Neural progenitor cell (in vitro differentiated cells): ENCODE data around the gene MGAT3. TPM values are rescaled to one million over a fixed set of nuclear protein-coding genes. Genes with fewer than 3 reads are reported as not detected.
"Not testable (repeated sequence)": the region's sequence is repeated elsewhere in the genome, so short reads cannot be mapped to it uniquely, and the experiment has no call there.

ENCODE experiments used
- DNase-seq: peaks from one replicate; pipeline ENCODE4 v3.0.0-alpha.2; 2016; ENCODE audit warnings: low spot score
- H2AFZ ChIP-seq: fragments of 200-600 bp; sonication (generic); replicated peaks from 2 replicates; pipeline ENCODE4 v1.6.1; 2016; ENCODE audit warnings: antibody characterized with exemption
- H3F3A ChIP-seq: fragments of 200-600 bp; sonication (generic); 2 replicates; pipeline ENCODE4 v1.6.1; 2016; ENCODE audit warnings: antibody characterized with exemption, low read depth
- H3K27ac ChIP-seq: fragments of 200-600 bp; sonication (generic); 2 replicates; pipeline ENCODE4 v1.5.1; 2016; ENCODE audit warnings: mild to moderate bottlenecking
- H3K27me3 ChIP-seq: fragments of 200-600 bp; sonication (generic); 2 replicates; pipeline ENCODE4 v1.6.1; 2016; ENCODE audit warnings: mild to moderate bottlenecking, moderate library complexity
- H3K36me3 ChIP-seq: fragments of 200-600 bp; sonication (generic); 2 replicates; pipeline ENCODE4 v1.5.1; 2016
- H3K4me1 ChIP-seq: fragments of 200-600 bp; sonication (generic); 2 replicates; pipeline ENCODE4 v1.6.1; 2016; ENCODE audit warnings: mixed run types
- H3K4me2 ChIP-seq: fragments of 200-600 bp; sonication (generic); 2 replicates; pipeline ENCODE4 v1.6.1; 2016
- H3K4me3 ChIP-seq: fragments of 200-600 bp; sonication (generic); 2 replicates; pipeline ENCODE4 v1.5.1; 2016
- H3K79me2 ChIP-seq: fragments of 200-600 bp; sonication (generic); 2 replicates; pipeline ENCODE4 v1.6.1; 2016; ENCODE audit warnings: low read depth
- H3K9ac ChIP-seq: fragments of 200-600 bp; sonication (generic); 2 replicates; pipeline ENCODE4 v1.6.1; 2016
- H3K9me3 ChIP-seq: fragments of 200-600 bp; sonication (generic); 2 replicates; pipeline ENCODE4 v1.5.1; 2016; ENCODE audit warnings: low read depth
- H4K20me1 ChIP-seq: fragments of 200-600 bp; sonication (generic); 2 replicates; pipeline ENCODE4 v1.6.1; 2016; ENCODE audit warnings: low read depth
- H3K27ac Mint-ChIP-seq: 3 replicates; pipeline ENCODE4 v1.8.0; 2021; ENCODE audit warnings: mixed read lengths
- H3K27me3 Mint-ChIP-seq: 2 replicates; pipeline ENCODE4 v1.8.0; 2022; ENCODE audit warnings: low read depth, mild to moderate bottlenecking, inconsistent platforms, moderate library complexity, mixed read lengths; ENCODE audit not compliant: insufficient read depth
- H3K36me3 Mint-ChIP-seq: 3 replicates; pipeline ENCODE4 v1.8.0; 2021; ENCODE audit warnings: mixed read lengths
- H3K4me1 Mint-ChIP-seq: 3 replicates; pipeline ENCODE4 v1.8.0; 2021; ENCODE audit warnings: mixed read lengths
- H3K4me3 Mint-ChIP-seq: 3 replicates; pipeline ENCODE4 v1.8.0; 2021; ENCODE audit warnings: mild to moderate bottlenecking, moderate library complexity, mixed read lengths
- H3K9me3 Mint-ChIP-seq: 3 replicates; pipeline ENCODE4 v1.8.0; 2020; ENCODE audit warnings: mixed read lengths
- EZH2 ChIP-seq: fragments of 200-600 bp; sonication (generic); IDR thresholded peaks from 2 replicates; pipeline ENCODE4 v1.6.1; 2017; ENCODE audit warnings: antibody characterized with exemption, mild to moderate bottlenecking, moderate library complexity
- EZH2phosphoT487 ChIP-seq: fragments of 200-600 bp; sonication (generic); IDR thresholded peaks from 2 replicates; pipeline ENCODE4 v1.6.1; 2017; ENCODE audit warnings: antibody characterized with exemption
- total RNA-seq: library from RNA; depleted of rRNA; stranded (reverse); fragments of >200 nt; gene quantifications from 2 replicates; pipeline ENCODE4 v1.2.3, GENCODE V29; 2015; ENCODE audit warnings: low replicate concordance
- TF ChIP-seq, protein P1 (sequence below): fragments of 200-600 bp; sonication (generic); IDR thresholded peaks from 2 replicates; pipeline ENCODE4 v1.5.1; 2017; ENCODE audit warnings: antibody characterized with exemption, mild to moderate bottlenecking

MGAT3 gene
- total RNA-seq, 1 donor from 2014 or later: 7.5 TPM

DNA sequence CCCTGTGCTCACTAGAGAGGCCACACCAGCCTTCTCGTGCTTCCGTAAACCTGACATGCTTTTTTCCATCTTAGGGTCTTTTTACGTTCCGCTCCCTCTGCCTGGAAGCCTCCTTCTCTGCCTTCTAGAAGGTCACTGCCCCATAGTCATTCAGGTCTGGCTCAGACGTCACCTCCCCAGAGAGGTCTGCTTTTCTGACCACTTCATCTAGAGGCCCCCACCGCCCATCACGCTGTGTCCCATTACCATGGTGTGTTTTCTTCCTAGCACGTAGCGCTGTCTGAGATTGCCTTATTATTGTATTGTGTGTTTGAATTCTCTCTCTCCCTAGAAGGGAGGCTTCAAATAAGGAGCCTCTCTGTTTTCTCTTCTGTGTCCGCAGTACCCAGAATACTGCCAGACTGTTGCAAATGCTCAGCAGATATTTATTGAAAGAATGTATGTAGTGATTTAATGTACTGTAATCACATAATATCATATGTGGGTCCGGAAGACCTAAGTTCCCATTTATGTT is 47.2 kb upstream of the MGAT3 start:
- Histone ChIP-seq H3K79me2 (peaks cover 31% of the 10 kb centered on the region), H3K27ac (no peak overlapping the region), H3K36me3 (no peaks in the 10 kb centered on the region), H3K4me3 (no peak overlapping the region), H2AFZ (no peak overlapping the region), H3F3A (no peaks in the 10 kb centered on the region), H3K4me1 (peaks cover 6% of the 10 kb centered on the region), H3K4me2 (no peak overlapping the region), H3K9me3 (no peaks in the 10 kb centered on the region), H3K27me3 (no peaks in the 10 kb centered on the region), H3K9ac (no peak overlapping the region), H4K20me1 (peaks cover 26% of the 10 kb centered on the region)
- no peaks in the 10 kb centered on the region for H3K27me3 Mint-ChIP-seq
- TF ChIP-seq, protein P1, sequence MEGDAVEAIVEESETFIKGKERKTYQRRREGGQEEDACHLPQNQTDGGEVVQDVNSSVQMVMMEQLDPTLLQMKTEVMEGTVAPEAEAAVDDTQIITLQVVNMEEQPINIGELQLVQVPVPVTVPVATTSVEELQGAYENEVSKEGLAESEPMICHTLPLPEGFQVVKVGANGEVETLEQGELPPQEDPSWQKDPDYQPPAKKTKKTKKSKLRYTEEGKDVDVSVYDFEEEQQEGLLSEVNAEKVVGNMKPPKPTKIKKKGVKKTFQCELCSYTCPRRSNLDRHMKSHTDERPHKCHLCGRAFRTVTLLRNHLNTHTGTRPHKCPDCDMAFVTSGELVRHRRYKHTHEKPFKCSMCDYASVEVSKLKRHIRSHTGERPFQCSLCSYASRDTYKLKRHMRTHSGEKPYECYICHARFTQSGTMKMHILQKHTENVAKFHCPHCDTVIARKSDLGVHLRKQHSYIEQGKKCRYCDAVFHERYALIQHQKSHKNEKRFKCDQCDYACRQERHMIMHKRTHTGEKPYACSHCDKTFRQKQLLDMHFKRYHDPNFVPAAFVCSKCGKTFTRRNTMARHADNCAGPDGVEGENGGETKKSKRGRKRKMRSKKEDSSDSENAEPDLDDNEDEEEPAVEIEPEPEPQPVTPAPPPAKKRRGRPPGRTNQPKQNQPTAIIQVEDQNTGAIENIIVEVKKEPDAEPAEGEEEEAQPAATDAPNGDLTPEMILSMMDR: no peak
- TF ChIP-seq EZH2: no peak
- TF ChIP-seq EZH2phosphoT487: no peak
- H3K9me3 Mint-ChIP-seq: no peaks in the 10 kb centered on the region
- no peak overlapping the region for H3K27ac Mint-ChIP-seq
- no peak overlapping the region for H3K4me3 Mint-ChIP-seq
- DNase-seq: no peak
- H3K4me1 Mint-ChIP-seq: peaks cover 21% of the 10 kb centered on the region
- H3K36me3 Mint-ChIP-seq: peaks cover 2% of the 10 kb centered on the region

DNA sequence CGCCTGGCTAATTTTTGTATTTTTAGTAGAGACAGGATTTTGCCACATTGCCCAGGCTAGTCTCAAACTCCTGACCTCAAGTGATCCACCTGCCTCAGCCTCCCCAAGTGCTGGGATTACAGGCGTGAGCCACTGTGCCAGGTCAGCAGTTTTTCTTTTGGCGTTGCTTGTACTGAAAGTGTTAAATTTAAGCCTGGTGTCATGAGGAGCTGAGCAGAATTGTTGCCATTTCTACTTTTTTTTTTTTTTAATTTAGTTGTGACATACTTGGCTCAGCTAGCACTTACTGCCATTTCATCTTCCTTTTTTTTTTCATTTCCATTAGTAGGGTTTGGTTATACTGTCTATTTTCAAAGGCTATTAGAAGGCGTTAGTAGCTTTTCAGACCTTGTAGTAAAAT is 46.5 kb upstream of the MGAT3 start:
- Histone ChIP-seq H3K27ac (no peak overlapping the region), H3K4me1 (peaks cover 2% of the 10 kb centered on the region), H3K4me3 (no peak overlapping the region), H3K79me2 (peaks cover 31% of the 10 kb centered on the region), H4K20me1 (peaks cover 30% of the 10 kb centered on the region), H2AFZ (no peak overlapping the region), H3K9me3 (no peaks in the 10 kb centered on the region), H3K9ac (no peak overlapping the region), H3K4me2 (no peak overlapping the region), H3K36me3 (no peaks in the 10 kb centered on the region), H3F3A (no peaks in the 10 kb centered on the region), H3K27me3 (no peaks in the 10 kb centered on the region)
- H3K36me3 Mint-ChIP-seq: peaks cover 2% of the 10 kb centered on the region
- H3K4me1 Mint-ChIP-seq: peaks cover 21% of the 10 kb centered on the region
- H3K4me3 Mint-ChIP-seq: no peak overlapping the region
- no peaks in the 10 kb centered on the region for H3K27me3 Mint-ChIP-seq
- H3K9me3 Mint-ChIP-seq: no peaks in the 10 kb centered on the region
- no peak overlapping the region for H3K27ac Mint-ChIP-seq
- DNase-seq: no peak
- TF ChIP-seq EZH2phosphoT487 (no peak), EZH2 (no peak)
- TF ChIP-seq, protein P1: no peak

GRCh38 chr22:39411828-39412365 is 44.9 kb upstream of the MGAT3 start:
- not testable (repeated sequence) for H3K27me3 ChIP-seq, H3K9me3 Mint-ChIP-seq, H3K36me3 ChIP-seq, H3K36me3 Mint-ChIP-seq, H3K27ac ChIP-seq, H3K4me1 ChIP-seq, H3K4me3 ChIP-seq, H3K9me3 ChIP-seq, H3K9ac ChIP-seq, H3K4me3 Mint-ChIP-seq, H3F3A ChIP-seq, H3K27ac Mint-ChIP-seq, H2AFZ ChIP-seq, DNase-seq, H3K4me2 ChIP-seq, H3K27me3 Mint-ChIP-seq
- H4K20me1 ChIP-seq: peaks cover 27% of the 10 kb centered on the region
- H3K4me1 Mint-ChIP-seq: peaks cover 21% of the 10 kb centered on the region
- peaks cover 24% of the 10 kb centered on the region for H3K79me2 ChIP-seq

DNA sequence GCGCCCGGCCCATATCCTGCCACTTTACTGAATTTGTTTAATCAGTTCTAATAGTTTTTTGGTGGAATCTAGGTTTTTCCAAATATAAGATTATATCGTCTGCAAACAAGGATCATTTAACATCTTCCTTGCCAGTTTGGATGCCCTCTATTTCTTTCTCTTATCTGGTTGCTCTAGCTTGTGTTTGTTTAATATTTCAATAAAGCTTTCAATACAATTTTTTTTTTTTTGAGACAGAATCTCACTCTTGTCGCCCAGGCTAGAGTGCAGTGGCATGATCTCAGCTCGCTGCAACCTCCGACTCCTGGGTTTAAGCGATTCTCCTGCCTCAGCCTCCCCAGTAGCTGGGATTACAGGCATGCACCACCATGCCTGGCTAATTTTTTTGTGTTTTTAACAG is 43.6 kb upstream of the MGAT3 start:
- H3K27me3 Mint-ChIP-seq, H3K9me3 Mint-ChIP-seq, H2AFZ ChIP-seq, DNase-seq, H3K27ac ChIP-seq, H3K36me3 ChIP-seq, H3K9ac ChIP-seq, H3K4me3 ChIP-seq, H3K27me3 ChIP-seq, H3K27ac Mint-ChIP-seq, H3K36me3 Mint-ChIP-seq, H3K9me3 ChIP-seq, H3K4me2 ChIP-seq, H3F3A ChIP-seq, H3K4me1 ChIP-seq, H3K4me3 Mint-ChIP-seq: not testable (repeated sequence)
- H3K79me2 ChIP-seq: peaks cover 21% of the 10 kb centered on the region
- peaks cover 15% of the 10 kb centered on the region for H3K4me1 Mint-ChIP-seq
- peaks cover 26% of the 10 kb centered on the region for H4K20me1 ChIP-seq
